DMS 273 treated with DMSO at 0.1 percent for 48 hours (cell line): ENCODE measurements around the gene EHD2.
"Not testable (repeated sequence)": the region's sequence is repeated elsewhere in the genome, so short reads cannot be mapped to it uniquely, and the experiment has no call there.

Experiments used
- DNase-seq: peaks from one replicate; lab custom pipeline; 2025; lab: John Stamatoyannopoulos, UW

Gene EHD2, protein sequence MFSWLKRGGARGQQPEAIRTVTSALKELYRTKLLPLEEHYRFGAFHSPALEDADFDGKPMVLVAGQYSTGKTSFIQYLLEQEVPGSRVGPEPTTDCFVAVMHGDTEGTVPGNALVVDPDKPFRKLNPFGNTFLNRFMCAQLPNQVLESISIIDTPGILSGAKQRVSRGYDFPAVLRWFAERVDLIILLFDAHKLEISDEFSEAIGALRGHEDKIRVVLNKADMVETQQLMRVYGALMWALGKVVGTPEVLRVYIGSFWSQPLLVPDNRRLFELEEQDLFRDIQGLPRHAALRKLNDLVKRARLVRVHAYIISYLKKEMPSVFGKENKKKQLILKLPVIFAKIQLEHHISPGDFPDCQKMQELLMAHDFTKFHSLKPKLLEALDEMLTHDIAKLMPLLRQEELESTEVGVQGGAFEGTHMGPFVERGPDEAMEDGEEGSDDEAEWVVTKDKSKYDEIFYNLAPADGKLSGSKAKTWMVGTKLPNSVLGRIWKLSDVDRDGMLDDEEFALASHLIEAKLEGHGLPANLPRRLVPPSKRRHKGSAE

DNA sequence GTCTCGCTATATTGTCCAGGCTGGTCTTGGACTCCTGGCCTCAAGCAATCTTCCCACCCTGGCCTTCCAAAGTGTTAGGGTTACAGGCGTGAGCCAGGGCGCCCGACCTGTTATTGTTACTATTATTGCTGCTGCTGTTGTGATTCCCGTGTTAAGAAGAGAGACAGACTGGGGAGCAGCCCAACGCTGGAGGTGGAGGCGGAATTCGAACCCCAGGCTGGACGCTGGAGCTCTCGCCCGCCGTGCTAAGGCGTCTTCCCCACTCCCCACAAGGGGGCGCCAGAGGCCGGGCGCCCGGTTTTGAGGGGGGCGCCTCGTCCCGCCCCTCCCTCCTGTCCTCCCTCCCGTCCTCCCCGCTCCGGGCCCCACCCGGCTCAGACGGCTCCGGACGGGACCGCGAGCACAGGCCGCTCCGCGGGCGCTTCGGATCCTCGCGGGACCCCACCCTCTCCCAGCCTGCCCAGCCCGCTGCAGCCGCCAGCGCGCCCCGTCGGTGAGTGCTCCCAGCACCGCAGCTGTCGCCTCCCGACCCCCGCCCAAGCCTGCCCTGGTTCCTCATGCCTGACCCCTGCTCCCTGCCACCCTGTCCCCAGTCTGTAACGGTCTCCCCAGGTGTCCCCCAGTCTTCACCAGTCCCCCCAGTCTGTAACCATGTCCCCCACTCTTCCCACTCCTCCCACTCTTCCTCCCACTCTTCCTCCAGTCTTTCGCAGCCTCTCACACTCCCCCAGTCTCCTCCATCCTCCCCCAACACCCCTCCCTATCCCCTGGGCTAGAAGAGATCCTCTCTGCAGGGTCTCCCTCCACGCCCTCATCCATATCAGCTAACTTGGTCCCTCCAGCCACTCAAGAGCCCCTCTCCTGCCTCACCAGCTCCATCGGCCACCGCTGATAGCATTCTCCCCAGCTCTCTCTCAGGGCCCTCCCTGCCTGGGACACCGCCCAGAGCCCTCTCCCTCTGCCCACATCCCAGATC, at the start of gene EHD2:
Gene EHD2, plus strand, starts transcription at position 377 of the 976 bp plus-strand sequence. CDS start 3,191 bp downstream, outside the sequence.
- peak; percentile 24 for DNase-seq

DNA sequence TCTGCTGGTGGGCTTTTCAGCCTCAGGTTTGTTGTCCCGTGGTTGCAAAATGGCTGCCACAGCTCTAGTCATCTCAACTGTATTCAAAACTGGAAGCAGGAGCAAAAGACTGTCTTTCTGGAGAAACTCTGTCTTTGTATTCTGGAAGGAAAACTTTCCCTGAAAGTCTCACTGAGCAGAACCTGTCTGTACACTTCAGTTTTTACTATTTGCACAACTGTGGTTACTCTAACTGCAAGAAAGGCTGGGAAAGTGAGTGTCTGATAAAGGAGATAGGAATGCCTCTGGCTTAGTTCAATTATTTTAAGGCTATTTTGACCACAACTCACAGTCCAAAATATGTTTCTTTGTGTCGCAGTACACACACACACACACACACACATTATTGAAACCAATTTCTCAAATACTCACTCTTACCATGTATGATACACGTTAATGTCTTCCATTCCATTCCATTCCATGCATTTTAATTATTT, 49.7 kb upstream of the EHD2 start:
- DNase-seq = no peak

DNA sequence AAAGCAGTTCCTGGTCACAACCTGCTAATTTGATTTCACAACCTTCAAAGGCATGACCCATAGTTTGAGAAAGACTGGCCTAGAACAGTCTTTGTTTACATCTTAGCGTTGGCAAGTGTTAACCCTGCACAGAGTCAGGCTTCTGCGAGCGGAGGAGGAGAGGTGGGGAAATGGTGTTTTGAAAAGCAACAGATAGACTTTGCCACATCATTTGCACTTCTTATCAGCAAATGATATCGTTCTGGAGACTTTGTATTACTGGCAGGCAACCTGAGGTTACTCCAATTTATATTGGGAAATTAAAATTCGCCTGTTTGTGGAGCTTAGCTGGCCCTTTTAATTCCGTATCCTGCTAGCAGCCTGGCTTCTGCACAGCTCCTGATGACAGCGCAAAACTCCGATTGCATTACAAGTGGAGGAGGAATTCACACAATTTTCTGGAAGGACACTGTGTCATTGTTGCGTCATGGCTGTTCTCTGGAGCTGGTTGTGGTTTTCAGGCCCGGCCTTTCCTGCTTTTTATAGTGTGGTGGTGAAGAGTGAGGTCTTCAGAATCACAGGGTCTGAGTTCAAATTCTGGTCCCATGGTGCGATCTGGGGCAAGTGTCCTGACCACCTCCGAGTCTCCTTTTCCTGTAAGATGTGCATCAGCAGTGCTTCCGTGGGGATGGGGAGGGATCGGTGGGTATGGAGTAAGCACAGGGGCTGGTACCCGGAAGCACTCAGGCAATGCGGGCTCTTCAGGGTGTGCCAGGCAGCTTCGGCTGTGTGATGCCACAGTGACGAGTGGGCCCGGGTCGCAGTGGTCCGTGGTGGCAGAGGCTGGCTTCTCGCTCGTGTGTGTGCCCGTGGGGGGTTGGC, 49.1 kb upstream of the EHD2 start:
- DNase-seq = no peak

DNA sequence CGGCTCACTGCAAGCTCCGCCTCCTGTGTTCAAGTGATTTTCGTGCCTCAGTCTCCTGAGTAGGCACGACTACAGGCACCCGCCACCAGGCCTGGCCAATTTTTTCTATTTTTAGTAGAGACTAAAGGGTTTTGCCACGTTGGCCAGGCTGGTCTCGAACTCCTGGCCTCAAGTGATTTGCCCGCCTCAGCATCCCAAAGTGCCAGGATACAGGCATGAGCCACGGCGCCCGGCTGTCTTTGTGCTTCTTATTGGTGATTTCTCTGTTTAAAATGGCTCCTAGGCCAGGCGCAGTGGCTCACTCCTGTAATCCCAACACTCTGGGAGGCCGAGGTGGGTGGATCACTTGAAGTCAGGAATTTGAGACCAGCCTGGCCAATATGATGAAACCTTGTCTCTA, 44.7 kb upstream of the EHD2 start:
- not testable (repeated sequence) for DNase-seq

DNA sequence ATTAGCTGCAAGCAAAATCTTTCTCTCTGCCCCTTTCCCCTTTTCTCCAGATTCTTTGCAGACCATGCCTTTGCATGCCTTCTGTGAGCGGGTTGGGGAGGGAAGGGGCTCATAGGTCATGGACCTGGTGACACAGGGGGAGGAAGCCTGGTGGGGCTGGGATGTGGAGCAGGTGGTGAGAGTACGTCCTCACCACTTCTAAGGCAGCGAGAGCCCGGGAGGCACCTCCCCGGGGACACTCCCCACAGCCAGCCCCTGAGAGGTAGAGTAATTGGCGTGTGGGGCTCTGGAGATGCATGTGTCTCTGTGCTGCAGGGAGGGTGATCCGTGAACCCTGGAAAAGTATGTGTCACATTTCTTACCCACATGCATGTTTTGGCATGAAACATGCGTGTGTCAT, 42.5 kb upstream of the EHD2 start:
- no peak for DNase-seq

DNA sequence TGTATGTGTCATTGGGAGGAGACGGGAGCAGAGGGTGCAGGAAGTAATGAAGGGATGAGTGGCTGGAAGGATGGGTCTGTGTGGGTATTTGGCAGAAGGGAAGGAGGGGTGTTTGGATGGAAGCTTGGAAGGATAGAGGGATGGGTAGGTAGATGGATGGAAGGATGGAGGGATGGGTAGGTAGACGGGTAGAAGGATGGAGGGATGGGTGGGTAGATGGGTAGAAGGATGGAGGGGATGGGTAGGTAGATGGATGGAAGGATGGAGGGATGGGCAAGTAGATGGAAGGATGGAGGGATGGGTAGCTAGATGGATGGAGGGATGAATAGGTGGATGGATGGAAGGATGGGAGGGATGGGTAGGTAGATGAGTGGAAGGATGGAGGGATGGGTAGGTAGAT, 41.7 kb upstream of the EHD2 start:
- no peak for DNase-seq

DNA sequence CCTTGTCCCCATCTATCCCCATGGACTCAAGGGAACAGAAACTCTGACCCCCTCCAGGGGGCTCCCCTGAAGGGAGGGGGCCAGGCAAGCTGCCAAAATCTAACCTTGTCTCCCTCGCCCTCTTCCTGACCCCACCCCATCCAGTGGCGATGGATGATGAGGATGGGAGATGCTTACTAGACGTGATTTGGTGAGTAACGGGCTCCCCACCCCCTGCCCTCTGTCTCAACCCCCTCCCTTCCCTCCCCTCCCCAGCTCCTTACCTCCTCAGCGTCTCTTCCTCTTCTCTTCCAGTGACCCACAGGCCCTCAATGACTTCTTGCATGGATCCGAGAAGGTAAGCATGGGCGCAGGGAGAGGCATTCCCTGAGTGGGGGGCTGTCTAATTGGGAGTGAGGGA, 39.8 kb upstream of the EHD2 start:
- no peak for DNase-seq

DNA sequence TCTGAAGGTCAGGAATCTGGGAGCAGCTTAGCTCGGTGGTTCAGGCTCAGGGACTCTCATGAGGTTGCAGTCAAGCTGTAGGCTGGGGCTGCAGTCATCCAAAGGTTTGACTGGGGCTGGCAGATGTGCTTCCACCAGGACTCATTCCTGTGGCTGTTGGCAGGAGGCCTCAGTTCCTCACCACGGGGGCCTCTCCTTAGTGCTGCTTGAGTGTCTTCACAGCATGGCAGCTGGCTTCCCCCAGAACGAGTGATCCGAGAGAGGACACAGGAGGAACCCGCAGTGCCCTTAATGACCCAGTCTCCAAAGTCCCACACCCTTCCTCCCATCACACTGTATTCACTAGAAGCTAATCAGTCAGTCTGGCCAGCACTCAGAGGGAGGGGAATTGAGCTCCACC, 38.7 kb upstream of the EHD2 start:
- DNase-seq = no peak

DNA sequence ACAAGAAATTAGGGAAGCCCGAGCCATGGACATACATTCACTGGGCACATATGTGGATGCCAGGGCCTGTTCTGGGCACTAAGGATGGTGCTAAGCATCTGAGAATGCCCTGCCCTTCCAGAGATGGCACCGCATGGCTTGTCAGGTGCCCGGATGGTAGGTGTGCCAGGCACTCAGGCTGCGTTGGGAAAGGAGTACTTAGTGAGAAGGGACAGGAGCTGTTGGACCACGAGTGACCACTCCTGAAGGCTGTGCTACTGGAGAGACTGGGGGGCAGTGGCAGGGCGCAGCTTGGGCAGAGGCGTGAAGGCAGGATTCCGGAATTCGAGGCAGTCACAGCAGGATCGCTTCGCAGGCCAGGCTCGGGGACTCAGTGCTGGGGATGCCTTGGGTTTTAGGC, 38.0 kb upstream of the EHD2 start:
- no peak for DNase-seq

DNA sequence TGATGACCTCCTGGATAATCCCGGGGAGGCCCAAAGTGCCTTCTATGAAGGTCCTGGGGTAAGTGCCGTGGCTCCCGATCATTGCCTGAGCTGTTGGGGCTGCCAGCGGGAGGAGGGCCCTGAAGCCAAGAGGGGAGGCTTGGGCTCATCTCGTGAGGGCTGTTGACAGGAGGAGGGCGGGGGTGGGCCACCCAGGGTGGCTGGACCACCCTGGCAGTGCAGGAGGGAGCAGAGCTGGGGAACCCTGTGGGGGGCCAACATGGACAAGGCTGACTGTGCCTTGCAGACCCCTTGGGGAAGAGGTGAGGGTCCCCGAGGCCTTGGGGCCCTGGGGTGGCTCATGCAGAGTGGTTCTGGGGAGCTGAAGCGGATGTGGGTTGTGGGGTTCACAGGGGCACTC, 37.4 kb upstream of the EHD2 start:
- no peak for DNase-seq

DNA sequence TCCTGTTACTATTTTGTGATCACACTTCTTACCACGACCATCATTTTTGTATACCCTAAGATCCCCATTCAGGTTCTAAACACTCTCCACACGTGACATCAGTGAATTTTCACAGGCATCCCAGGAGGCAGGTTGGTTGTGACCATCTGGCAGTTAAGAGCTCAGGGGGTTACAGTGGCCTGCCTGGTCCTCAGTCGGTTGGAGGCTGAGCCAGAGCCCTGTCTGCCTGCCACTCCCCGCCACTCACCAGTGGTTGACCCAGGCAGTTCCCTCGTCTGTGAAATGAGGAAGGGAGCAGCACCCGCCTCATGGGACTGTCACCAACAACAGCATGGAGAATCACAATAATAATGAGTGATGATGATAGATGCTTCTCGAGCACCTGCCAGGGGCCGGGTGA, 36.4 kb upstream of the EHD2 start:
- no peak for DNase-seq

DNA sequence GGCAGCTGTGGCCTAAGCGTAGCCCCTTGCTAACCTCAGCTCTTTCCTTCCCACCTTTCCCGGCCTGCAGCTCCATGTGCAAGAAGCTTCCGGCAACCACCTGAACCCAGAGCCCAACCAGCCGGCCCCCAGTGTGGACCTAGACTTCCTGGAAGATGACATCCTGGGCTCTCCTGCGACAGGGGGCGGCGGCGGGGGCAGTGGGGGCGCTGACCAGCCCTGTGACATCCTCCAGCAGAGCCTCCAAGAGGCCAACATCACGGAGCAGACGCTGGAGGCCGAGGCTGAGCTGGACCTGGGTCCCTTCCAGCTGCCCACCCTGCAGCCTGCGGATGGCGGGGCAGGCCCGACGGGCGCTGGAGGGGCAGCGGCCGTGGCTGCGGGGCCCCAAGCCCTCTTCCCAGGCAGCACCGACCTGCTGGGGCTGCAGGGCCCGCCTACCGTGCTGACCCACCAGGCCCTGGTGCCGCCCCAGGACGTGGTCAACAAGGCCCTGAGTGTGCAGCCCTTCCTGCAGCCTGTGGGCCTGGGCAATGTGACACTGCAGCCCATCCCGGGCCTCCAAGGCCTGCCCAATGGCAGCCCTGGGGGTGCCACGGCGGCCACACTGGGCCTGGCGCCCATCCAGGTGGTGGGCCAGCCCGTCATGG, 33.8 kb upstream of the EHD2 start:
- no peak for DNase-seq

DNA sequence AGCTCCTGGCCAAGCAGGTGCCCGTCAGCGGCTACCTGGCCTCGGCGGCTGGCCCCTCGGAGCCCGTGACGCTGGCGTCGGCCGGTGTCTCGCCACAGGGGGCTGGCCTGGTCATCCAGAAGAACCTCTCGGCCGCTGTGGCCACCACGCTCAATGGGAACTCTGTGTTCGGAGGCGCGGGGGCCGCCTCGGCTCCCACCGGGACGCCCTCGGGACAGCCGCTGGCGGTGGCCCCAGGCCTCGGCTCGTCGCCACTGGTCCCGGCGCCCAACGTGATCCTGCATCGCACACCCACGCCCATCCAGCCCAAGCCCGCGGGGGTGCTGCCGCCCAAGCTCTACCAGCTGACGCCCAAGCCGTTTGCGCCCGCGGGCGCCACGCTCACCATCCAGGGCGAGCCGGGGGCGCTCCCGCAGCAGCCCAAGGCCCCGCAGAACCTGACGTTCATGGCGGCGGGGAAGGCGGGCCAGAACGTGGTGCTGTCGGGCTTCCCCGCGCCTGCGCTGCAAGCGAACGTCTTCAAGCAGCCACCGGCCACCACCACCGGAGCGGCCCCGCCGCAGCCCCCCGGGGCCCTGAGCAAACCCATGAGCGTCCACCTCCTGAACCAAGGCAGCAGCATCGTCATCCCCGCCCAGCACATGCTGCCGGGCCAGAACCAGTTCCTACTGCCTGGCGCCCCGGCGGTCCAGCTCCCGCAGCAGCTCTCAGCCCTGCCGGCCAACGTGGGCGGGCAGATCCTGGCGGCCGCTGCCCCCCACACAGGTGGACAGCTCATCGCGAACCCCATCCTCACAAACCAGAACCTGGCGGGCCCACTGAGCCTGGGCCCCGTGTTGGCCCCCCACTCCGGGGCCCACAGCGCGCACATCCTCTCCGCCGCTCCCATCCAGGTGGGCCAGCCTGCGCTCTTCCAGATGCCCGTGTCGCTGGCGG, 33.0 kb upstream of the EHD2 start:
- no peak for DNase-seq

DNA sequence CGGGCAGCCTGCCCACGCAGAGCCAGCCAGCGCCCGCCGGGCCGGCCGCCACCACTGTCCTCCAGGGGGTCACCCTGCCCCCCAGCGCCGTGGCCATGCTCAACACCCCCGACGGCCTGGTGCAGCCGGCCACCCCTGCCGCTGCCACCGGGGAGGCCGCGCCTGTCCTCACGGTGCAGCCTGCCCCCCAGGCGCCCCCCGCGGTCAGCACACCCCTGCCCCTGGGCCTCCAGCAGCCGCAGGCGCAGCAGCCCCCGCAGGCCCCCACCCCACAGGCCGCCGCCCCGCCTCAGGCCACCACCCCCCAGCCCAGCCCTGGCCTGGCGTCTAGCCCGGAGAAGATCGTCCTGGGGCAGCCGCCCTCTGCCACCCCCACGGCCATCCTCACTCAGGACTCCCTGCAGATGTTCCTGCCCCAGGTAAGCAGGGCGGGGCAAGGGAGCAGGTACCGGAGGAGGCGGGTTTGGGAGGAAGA, 32.3 kb upstream of the EHD2 start:
- no peak for DNase-seq

DNA sequence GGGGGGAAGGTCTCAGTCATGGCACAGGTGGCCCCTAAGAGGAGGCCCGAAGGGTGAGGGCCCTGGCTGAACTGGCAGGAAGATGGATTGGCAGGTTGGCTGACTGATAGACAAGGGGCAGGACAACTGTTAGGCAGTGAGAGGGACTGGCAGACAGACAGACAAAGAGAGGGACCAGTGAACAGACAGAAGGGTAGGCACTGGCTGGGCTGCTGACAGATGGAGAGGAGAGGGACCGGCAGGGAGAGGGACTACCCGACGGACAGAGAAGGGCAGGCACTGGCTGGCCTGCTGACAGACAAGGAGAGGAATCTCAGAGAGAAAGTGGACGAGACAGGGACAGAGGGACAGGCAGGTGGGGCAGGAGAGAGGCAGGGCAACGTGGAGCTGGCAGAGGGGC, 31.8 kb upstream of the EHD2 start:
- no peak for DNase-seq

DNA sequence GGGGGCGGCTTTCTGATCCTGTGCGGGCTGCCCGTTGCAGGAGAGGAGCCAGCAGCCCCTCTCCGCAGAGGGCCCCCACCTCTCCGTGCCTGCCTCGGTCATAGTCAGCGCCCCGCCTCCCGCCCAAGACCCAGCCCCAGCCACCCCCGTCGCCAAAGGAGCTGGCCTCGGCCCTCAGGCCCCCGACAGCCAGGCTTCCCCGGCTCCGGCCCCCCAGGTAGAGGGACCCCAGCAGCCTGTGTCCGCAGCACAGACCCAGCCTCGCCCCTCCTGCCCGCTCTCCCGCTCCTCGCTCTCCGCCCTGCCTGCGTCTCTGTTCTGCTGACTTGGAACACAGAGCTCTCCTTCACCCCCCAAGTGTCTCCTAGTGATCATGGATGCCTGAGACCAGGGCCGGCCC, 31.3 kb upstream of the EHD2 start:
- no peak for DNase-seq

DNA sequence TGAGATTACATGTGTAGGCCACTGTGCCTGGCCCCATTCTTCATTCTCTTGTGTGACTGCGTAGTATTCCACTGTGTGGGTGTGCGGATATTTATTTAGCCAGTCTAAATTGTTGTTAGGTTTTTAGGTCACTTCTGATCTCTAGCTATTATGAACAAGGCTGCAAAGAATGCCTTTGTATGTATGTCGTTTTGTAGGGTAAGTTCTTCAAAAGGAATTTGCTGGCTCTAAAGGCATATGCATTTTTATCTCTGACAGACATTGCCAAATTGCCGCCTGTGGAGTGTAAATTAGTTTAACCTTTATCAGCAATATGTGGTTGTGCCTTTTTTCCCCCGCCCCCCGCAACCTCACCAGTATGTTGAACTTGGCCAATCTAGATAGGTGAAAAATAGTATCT, 30.3 kb upstream of the EHD2 start:
- no peak for DNase-seq

DNA sequence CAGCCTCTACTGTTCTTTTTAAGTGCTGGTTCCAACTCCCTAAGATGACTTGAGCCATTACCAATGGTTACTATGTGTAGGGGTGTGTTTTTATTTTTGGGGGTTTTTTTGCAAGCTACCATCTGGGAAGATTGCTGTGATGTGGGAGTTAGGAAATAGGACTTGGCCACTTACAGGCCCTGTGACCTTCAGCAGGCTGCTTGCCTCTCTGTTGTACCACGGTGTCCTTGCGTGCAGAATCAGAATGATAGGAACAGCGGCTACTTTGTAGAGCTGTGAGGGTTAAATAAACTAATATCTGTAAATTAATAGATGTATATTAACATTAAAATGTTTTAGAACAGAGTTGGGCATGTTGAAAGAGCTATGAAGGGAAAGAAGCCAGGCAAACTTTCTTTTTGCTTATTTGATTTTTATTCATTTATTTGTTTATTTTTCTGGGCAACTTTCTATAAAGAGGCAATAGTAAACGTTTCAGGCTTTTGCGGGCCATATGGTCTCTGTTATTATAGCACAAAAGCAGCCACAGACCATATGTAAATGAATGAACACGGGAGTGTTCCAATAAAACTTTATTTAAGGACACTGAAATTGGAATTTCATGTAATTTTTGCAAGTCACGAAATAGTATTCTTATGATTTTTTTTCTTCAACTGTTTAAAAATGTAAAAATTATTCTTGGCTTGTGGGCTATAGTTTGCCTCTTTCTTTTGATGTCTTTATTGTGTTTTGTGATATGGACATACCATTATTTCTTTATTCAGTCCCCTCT, 26.4 kb upstream of the EHD2 start:
- no peak for DNase-seq

DNA sequence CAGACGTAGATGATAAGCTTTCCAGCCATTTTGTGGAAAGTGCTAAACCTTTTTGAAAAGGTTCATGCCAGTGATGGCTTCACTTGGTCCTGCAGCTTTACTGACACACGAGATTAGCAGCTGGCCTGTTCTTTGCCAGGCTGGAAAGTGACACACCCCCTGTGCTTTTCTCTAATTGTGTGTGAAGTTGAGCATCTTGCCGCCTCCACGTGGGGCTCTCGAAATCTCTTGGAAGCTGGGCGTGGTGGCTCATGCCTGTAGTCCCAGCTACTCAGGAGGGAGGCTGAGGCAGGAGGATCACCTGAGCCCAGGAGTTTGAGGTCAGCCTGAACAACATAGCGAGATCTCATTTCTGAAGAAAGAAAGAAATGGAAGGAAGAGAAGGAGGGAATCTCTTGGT, 25.3 kb upstream of the EHD2 start:
- no peak for DNase-seq
